K562 (cell line): ENCODE results near the gene CORO2A.

Experiments
- MAFF ChIP-seq: IDR thresholded peaks from 2 replicates; pipeline ENCODE4 v1.6.1; 2012; ENCODE audit warnings: low read length, improper control_type of control experiment
- POLR2A ChIP-seq: fragments of 450-650 bp; conservative IDR thresholded peaks from 2 replicates; pipeline ENCODE4 v1.6.1; 2016
- TF ChIP-seq, protein P1 (sequence below): sonication (generic); formaldehyde crosslinking; IDR thresholded peaks from 2 replicates; pipeline ENCODE4 v1.8.0; 2022; ENCODE audit warnings: missing genetic modification reagents, mild to moderate bottlenecking, borderline replicate concordance

DNA sequence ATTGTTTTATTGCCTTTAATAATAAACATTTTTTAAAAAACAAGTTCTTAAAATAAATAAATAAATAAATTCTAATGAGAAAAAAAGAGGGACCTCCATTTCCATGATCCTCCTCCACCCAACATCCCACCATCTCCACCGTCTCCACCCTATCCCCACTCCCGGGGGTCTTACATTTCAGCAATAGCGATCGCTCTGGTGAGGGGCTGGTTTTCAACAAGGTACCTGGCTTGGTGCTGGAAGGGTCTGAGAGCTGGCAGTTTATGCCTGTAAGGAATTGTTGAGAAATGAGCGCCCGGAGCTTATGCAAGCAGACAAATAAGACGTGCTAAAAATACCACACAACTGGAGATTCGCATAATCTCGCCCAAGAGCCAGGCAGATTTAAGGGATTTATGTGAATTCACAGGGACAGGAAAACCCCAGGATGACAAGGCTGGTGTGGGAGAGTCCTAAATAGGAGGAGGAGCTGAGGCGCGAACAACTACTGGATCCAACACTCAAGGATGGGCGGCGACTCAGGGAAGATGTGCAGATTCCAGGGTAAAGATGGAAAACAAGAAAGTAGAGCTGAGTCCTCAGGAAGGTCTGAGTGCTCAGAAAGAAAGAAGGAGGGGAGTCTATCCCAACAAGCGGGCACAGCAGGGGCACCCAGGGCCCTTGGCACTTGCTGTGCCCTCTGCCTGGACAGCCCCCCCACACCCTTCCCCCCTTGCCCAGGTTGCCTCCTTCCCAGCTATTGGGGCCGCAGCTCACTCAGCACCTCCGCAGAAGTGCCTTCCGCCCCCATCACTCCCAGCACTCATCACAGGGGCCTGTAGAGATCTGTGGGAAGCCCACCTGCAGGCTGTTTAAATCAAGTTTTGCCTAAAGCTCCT lies 100.5 kb downstream of the CORO2A start:
- TF ChIP-seq MAFF (no peak), POLR2A (no peak)
- TF ChIP-seq, protein P1, sequence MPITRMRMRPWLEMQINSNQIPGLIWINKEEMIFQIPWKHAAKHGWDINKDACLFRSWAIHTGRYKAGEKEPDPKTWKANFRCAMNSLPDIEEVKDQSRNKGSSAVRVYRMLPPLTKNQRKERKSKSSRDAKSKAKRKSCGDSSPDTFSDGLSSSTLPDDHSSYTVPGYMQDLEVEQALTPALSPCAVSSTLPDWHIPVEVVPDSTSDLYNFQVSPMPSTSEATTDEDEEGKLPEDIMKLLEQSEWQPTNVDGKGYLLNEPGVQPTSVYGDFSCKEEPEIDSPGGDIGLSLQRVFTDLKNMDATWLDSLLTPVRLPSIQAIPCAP, result no peak
